Measurements from ENCODE around the gene HRG. TPM values are rescaled to one million over a fixed set of nuclear protein-coding genes. Genes with fewer than 3 reads are reported as not detected.

Gene HRG
- total and polyA plus RNA-seq, 2 of the 8 experiments (the other 6 are each of a cell fraction or from before 2014, with no cell fraction given), result 0.03 to 0.15 TPM

GRCh38 chr3:186651678-186652215 is 14.1 kb upstream of the HRG start:
- H3K18ac ChIP-seq (ENCODE audit: extremely low read depth, low read length), result no peak overlapping the region
- no peak overlapping the region for H2AK5ac ChIP-seq (ENCODE audit: low read depth, low read length)
- WGBS, 2 experiments (ENCODE audit: extremely low coverage in 1 of 2, insufficient coverage in 1 of 2, insufficient read length in 1 of 2, insufficient replicate concordance in 2 of 2, low coverage in 1 of 2, low lambda C conversion rate in 2 of 2, missing lambda C conversion rate in 1 of 2), result 92% methylated on average over 3 of the region's 3 CpGs; no CpG with 5 or more reads in 1 of the 2 experiments
- no peaks in the 10 kb centered on the region for H3K27me3 ChIP-seq (replicated peaks in 1 of 4; ENCODE audit: control insufficient read depth in 3 of 4, extremely low read depth in 1 of 4, insufficient read depth in 3 of 4, low read length in 3 of 4)
- no peak overlapping the region for H2BK120ac ChIP-seq (replicated peaks; ENCODE audit: low read depth, low read length)
- CTCF ChIA-PET (ENCODE audit: partially characterized antibody), result interaction anchor here (0.6 to 1.5 kb wide), 5 partner anchors 18 to 106 kb away, joined by 3 to 5 read pairs (median 3); no protein-coding TSS in a partner anchor
- H3K4me1 ChIP-seq (replicated peaks in 1 of 4; ENCODE audit: control insufficient read depth in 3 of 4, insufficient read depth in 4 of 4, low read length in 3 of 4), result peaks cover 0 to 5% (median 3%) of the 10 kb centered on the region in 4 experiments; a peak in 3 of 7 replicates
- peaks cover 2% of the 10 kb centered on the region; the same call in 1 of the 2 replicates for H3K23me2 ChIP-seq (ENCODE audit: low read depth, low read length)
- no peak overlapping the region for H2BK20ac ChIP-seq (ENCODE audit: low read length)
- no peak overlapping the region; a peak in 1 of 7 replicates for H3K9ac ChIP-seq (replicated peaks in 1 of 4; ENCODE audit: extremely low read depth in 1 of 4, low read depth in 3 of 4, low read length in 3 of 4)
- POLR2A ChIA-PET (ENCODE audit: partially characterized antibody), result interaction anchor here (0.7 to 3.7 kb wide), 2 partner anchors 16 to 132 kb away, joined by 3 to 9 read pairs; no protein-coding TSS in a partner anchor
- no peak overlapping the region for H4K91ac ChIP-seq (replicated peaks; ENCODE audit: insufficient read length, low read length)
- H3K23ac ChIP-seq (ENCODE audit: insufficient read length), result no peak overlapping the region
- H3K56ac ChIP-seq (replicated peaks; ENCODE audit: insufficient read length, low read depth, low read length), result no peak overlapping the region
- H3K79me1 ChIP-seq (ENCODE audit: low read depth, low read length), result no peaks in the 10 kb centered on the region; the same call in 1 of the 2 replicates
- FAIRE-seq, result no peak
- H3K14ac ChIP-seq (ENCODE audit: insufficient read length), result no peak overlapping the region
- no peak overlapping the region for H4K5ac ChIP-seq (ENCODE audit: insufficient read length, low read depth, low read length)
- H2BK5ac ChIP-seq (ENCODE audit: low read depth, low read length), result no peak overlapping the region
- H2BK15ac ChIP-seq (ENCODE audit: low read length), result no peak overlapping the region
- H3K9me3 ChIP-seq (ENCODE audit: insufficient read depth in 2 of 2, low read depth in 1 of 2, low read length in 1 of 2), result no peaks in the 10 kb centered on the region
- no peak overlapping the region for H2AFZ ChIP-seq (ENCODE audit: low read length)
- H3K4ac ChIP-seq (replicated peaks; ENCODE audit: insufficient read length, low read depth, low read length), result no peak overlapping the region
- no peak overlapping the region for H2BK12ac ChIP-seq (ENCODE audit: low read depth, low read length)
- no peaks in the 10 kb centered on the region for H4K20me1 ChIP-seq (replicated peaks in 1 of 2; ENCODE audit: control insufficient read depth in 1 of 2, insufficient read depth in 2 of 2, low read length in 2 of 2)
- H3K36me3 ChIP-seq (ENCODE audit: control insufficient read depth in 2 of 4, insufficient read depth in 4 of 4, low read length in 3 of 4), result no peaks in the 10 kb centered on the region
- TF ChIP-seq CTCF (IDR thresholded peaks at IDR 0.05; ENCODE audit: control extremely low read depth in 1 of 3, insufficient read depth in 1 of 3, low read depth in 1 of 3, low read length in 3 of 3) (no peak), CEBPB (IDR thresholded peaks at IDR 0.05; ENCODE audit: low read depth, low read length) (peak; percentile 51; the same call in 1 of the 2 replicates)
- no peak overlapping the region for H4K8ac ChIP-seq (ENCODE audit: extremely low read depth, insufficient read depth, low read length)
- DNase-seq (ENCODE audit: low read depth in 1 of 2, low spot score in 2 of 2), result no peak
- H3K27ac ChIP-seq (ENCODE audit: low read depth, low read length), result no peak overlapping the region
- H3K79me2 ChIP-seq (ENCODE audit: control insufficient read depth in 1 of 2, insufficient read depth in 2 of 2, low read length in 2 of 2), result no peaks in the 10 kb centered on the region; a peak in 1 of 4 replicates
- no peak overlapping the region for H3K4me3 ChIP-seq (ENCODE audit: extremely low read depth in 1 of 4, insufficient read depth in 2 of 4, low read depth in 3 of 4, low read length in 4 of 4)
- no peak overlapping the region for H3K4me2 ChIP-seq (ENCODE audit: insufficient read depth in 1 of 2, low read depth in 2 of 2, low read length in 2 of 2)
